HepG2 (cell line): Measurements from ENCODE around the gene TBX15. TPM values are rescaled to one million over a fixed set of nuclear protein-coding genes. Genes with fewer than 3 reads are reported as not detected.

Experiments
- ATAC-seq: fragments of 200-7000 bp; cut with Tn5 transposase; 3 replicates; pipeline ENCODE4 v1.9.1; 2020; ENCODE audit warnings: mild to moderate bottlenecking, moderate library complexity
- BruUV-seq: library from RNA; stranded (reverse); fragments of 400-500 nt; replicated peaks from 2 replicates; lab custom pipeline; 2021; lab: Mats Ljungman, UMichigan
- CTCF ChIA-PET: fragments of 300-600 bp; formaldehyde crosslinking; extraction: SDS; loops from one replicate; lab custom pipeline; 2021; ENCODE audit warnings: low total read pairs, inconsistent platforms, low intra/inter-chr PET ratio; lab: Yijun Ruan, JAX
- POLR2A ChIA-PET: fragments of 350-600 bp; sonication (Branson Sonifier 250); formaldehyde crosslinking; loops from one replicate; lab custom pipeline; 2020; ENCODE audit warnings: antibody characterized with exemption, inconsistent platforms; lab: Yijun Ruan, JAX
- DNase-seq: peaks from one replicate; pipeline ENCODE4 v3.0.0-alpha.2; 2015; ENCODE audit warnings: low spot score
- FAIRE-seq: peaks from 3 replicates; lab custom pipeline; 2011; peaks lifted over from hg19 to GRCh38; lab: Jason Lieb, UNC
- H2AFZ ChIP-seq: one replicate; pipeline ENCODE4 v1.6.1; 2011; ENCODE audit warnings: low read length, inconsistent platforms
- H3K27ac ChIP-seq: fragments of 300-600 bp; 3 replicates; pipeline ENCODE4 v1.8.0; 2011; ENCODE audit warnings: mixed run types, mild to moderate bottlenecking, mixed read lengths, low read length, inconsistent platforms; ENCODE audit not compliant: insufficient read depth; ENCODE audit errors: extremely low read length
- H3K27me3 ChIP-seq, 2 experiments: fragments of 200-600 bp in 1 of 2; 2 replicates in 1 of 2; 3 replicates in 1 of 2; pipeline versions ENCODE4 v1.6.0 to v1.8.0; 2011; ENCODE audit warnings: low read length in 2 of 2, mild to moderate bottlenecking in 2 of 2, moderate library complexity in 2 of 2, inconsistent platforms in 1 of 2; ENCODE audit not compliant: insufficient read depth in 2 of 2, control insufficient read depth in 1 of 2
- H3K36me3 ChIP-seq, 2 experiments: fragments of 200-600 bp in 1 of 2; replicated peaks in 1 of 2; 2 replicates in 1 of 2; 3 replicates in 1 of 2; pipeline versions ENCODE4 v1.5.1 to v1.8.0; 2011; ENCODE audit warnings: low read length in 2 of 2, inconsistent platforms in 1 of 2; ENCODE audit not compliant: insufficient read depth in 2 of 2, control insufficient read depth in 1 of 2
- H3K4me1 ChIP-seq: 2 replicates; pipeline ENCODE4 v1.5.1; 2012; ENCODE audit warnings: low read length, inconsistent platforms; ENCODE audit not compliant: insufficient read depth
- H3K4me2 ChIP-seq: 2 replicates; pipeline ENCODE4 v1.6.0; 2011; ENCODE audit warnings: low read depth, low read length, inconsistent platforms
- H3K4me3 ChIP-seq, 3 experiments: fragments of 200-600 bp in 1 of 3; sonication (generic), shearing (Covaris generic) in 1 of 3; replicated peaks in 1 of 3; 2 replicates each; pipeline ENCODE4 v1.5.1; 2011 to 2016; ENCODE audit warnings: low read length in 3 of 3, inconsistent platforms in 2 of 3, low read depth in 2 of 3, mild to moderate bottlenecking in 2 of 3, control low read depth in 1 of 3, mixed read lengths in 1 of 3; ENCODE audit not compliant: insufficient read depth in 1 of 3
- H3K79me2 ChIP-seq: one replicate; pipeline ENCODE4 v1.6.1; 2011; ENCODE audit warnings: low read length, inconsistent platforms; ENCODE audit not compliant: insufficient read depth
- H3K9ac ChIP-seq: 2 replicates; pipeline ENCODE4 v1.6.0; 2011; ENCODE audit warnings: mild to moderate bottlenecking, low read depth, low read length, inconsistent platforms; ENCODE audit not compliant: insufficient read depth
- H3K9me3 ChIP-seq: 2 replicates; pipeline ENCODE4 v1.5.1; 2012; ENCODE audit warnings: mild to moderate bottlenecking, low read length
- H4K20me1 ChIP-seq: 2 replicates; pipeline ENCODE4 v1.6.0; 2011; ENCODE audit warnings: inconsistent platforms, mild to moderate bottlenecking, low read length, moderate library complexity; ENCODE audit not compliant: insufficient read depth
- DPF2 ChIP-seq: sonication (generic); formaldehyde crosslinking; IDR thresholded peaks from 2 replicates; pipeline ENCODE4 v1.4.0; 2020; ENCODE audit warnings: mild to moderate bottlenecking, low read depth, missing genetic modification reagents, borderline replicate concordance
- FOSL2 ChIP-seq: sonication (generic); formaldehyde crosslinking; IDR thresholded peaks from 2 replicates; pipeline ENCODE4 v1.4.0; 2020; ENCODE audit warnings: missing genetic modification reagents
- FOXA1 ChIP-seq, 2 experiments: fragments of 450-650 bp in 1 of 2; sonication (generic) in 1 of 2; formaldehyde crosslinking in 1 of 2; IDR thresholded peaks; 2 replicates each; pipeline versions ENCODE4 v1.4.0 to v1.6.1; 2016 to 2020; ENCODE audit warnings: missing genetic modification reagents in 1 of 2
- HMG20A ChIP-seq: IDR thresholded peaks from 2 replicates; pipeline ENCODE4 v1.6.1; 2016; ENCODE audit warnings: borderline replicate concordance
- HMG20B ChIP-seq: conservative IDR thresholded peaks from 2 replicates; pipeline ENCODE4 v1.6.1; 2016; ENCODE audit warnings: missing genetic modification reagents, missing compliant biosample characterization
- ISX ChIP-seq: sonication (generic); formaldehyde crosslinking; conservative IDR thresholded peaks from 2 replicates; pipeline ENCODE4 v1.5.0; 2020; ENCODE audit warnings: missing genetic modification reagents
- MXI1 ChIP-seq: IDR thresholded peaks from 3 replicates; pipeline ENCODE4 v1.6.1; 2012; ENCODE audit warnings: low read depth, low read length, inconsistent platforms, borderline replicate concordance
- NCOR1 ChIP-seq: fragments of 200-600 bp; sonication (generic); IDR thresholded peaks from 2 replicates; pipeline ENCODE4 v1.7.0; 2017; ENCODE audit warnings: antibody characterized with exemption, low read length, borderline replicate concordance
- PHF21A ChIP-seq: sonication (generic); formaldehyde crosslinking; IDR thresholded peaks from 2 replicates; pipeline ENCODE4 v1.5.0; 2020; ENCODE audit warnings: mild to moderate bottlenecking, missing genetic modification reagents
- ZBTB3 ChIP-seq: sonication (generic); formaldehyde crosslinking; IDR thresholded peaks from 2 replicates; pipeline ENCODE4 v1.4.0; 2020; ENCODE audit warnings: low read depth, mild to moderate bottlenecking, moderate library complexity, missing genetic modification reagents, borderline replicate concordance
- ZFP1 ChIP-seq: IDR thresholded peaks from 2 replicates; pipeline ENCODE4 v1.6.1; 2016
- WGBS: methylation state at CpG from one replicate; pipeline ENCODE4 v1.1.6; 2017; ENCODE audit warnings: low lambda C conversion rate; 5-methylcytosine and 5-hydroxymethylcytosine counted together
- in situ Hi-C: cut with HindIII; loops from 2 replicates; pipeline ENCODE4 v1.10.0; 2017; ENCODE audit warnings: low pct_unique_long_range_greater_than_20kb; ENCODE audit not compliant: extremely low pct_ligation_motif_present
- intact Hi-C: fragments of 100-400 bp; cut with micrococcal nuclease; formaldehyde crosslinking; loops from one replicate; pipeline ENCODE4 v1.10.0; 2022; ENCODE audit not compliant: unreplicated experiment
- polyA plus RNA-seq, 8 experiments: library from polyadenylated mRNA; depleted of rRNA in 3 of 8; stranded (reverse) in 7 of 8; unstranded in 1 of 8; fragments of >200 nt; fragmentation: Illumina TruSeq in 4 of 8; extraction: Trizol in 4 of 8; gene quantifications; 2 replicates each; pipeline versions ENCODE4 v1.2.1 to v1.2.3, GENCODE V29; 2011 to 2016; ENCODE audit warnings: low read depth in 4 of 8, missing spikeins in 1 of 8, mixed read lengths in 1 of 8; ENCODE audit not compliant: insufficient read depth in 1 of 8
- total RNA-seq, 5 experiments: library from RNA; depleted of rRNA; stranded (reverse); fragments of >200 nt; fragmentation: Illumina TruSeq; extraction: Trizol; gene quantifications; 2 replicates each; pipeline ENCODE4 v1.2.3, GENCODE V29; 2016; ENCODE audit warnings: low read depth in 1 of 5
- TF ChIP-seq, protein P1 (sequence below): sonication (generic); formaldehyde crosslinking; IDR thresholded peaks from 2 replicates; pipeline ENCODE4 v1.5.1; 2020; ENCODE audit warnings: mild to moderate bottlenecking, moderate library complexity, missing genetic modification reagents
- TF ChIP-seq, protein P2 (sequence below): IDR thresholded peaks from 2 replicates; pipeline ENCODE4 v1.4.0; 2020; ENCODE audit warnings: mild to moderate bottlenecking, missing genetic modification reagents
- TF ChIP-seq, protein P3 (sequence below): IDR thresholded peaks from 2 replicates; pipeline ENCODE4 v1.6.1; 2016

TBX15 gene
- total and polyA plus RNA-seq, 2 of the 13 experiments (the other 11 are each of a cell fraction or from before 2014, with no cell fraction given) = 0.42 to 1.9 TPM

DNA sequence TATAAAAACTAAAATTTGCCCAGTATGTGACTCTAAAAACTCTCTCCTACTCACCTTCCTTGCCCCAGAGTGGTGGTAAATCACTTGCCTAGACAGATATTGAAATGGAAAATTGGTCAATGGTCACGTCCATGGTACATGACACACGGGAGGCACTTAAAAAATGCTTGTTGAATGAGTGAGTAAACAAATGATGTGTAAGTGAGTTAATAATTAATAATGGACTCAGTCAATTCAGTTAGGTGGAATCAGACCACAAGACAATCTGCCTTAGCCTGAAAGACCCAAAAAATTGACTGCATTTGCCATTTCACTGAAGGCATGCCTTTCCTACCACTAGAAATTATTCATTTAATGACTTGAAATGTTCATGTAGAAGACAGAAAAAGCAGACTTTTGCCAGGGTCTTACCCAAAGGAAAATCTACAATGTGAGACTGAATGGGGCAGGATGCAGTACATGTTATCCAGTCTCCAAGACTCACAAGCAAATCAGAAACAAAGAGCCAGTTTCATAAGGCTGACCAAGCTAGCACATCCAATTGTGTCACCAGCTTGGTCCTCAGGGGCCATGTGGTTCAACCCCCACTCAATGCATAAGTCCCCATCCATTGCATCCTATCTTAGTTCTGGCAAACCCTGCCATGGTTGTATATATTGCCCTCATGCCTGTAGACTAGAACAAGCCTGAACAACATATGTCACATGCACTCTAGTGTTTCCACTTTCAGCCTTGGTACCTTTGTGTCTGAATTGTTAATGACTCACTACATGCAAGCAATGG is 73.6 kb downstream of the TBX15 start:
- H3K27ac ChIP-seq = peak overlapping the region; percentile 75
- intact Hi-C loops = loop anchor here (1.0 kb wide), 1 partner anchor 49 kb away; no protein-coding TSS in a partner anchor
- no peaks in the 10 kb centered on the region for H3K79me2 ChIP-seq
- BruUV-seq = TSS peak; percentile 82
- peaks cover 55% of the 10 kb centered on the region for H3K4me1 ChIP-seq
- peak overlapping the region in 1 of 3 experiments; percentile 33; a peak in 1 of 6 replicates for H3K4me3 ChIP-seq
- no peaks in the 10 kb centered on the region for H3K9me3 ChIP-seq
- no peaks in the 10 kb centered on the region for H4K20me1 ChIP-seq
- in situ Hi-C loops = no loop called here
- H3K9ac ChIP-seq = peak overlapping the region; percentile 51
- H3K27me3 ChIP-seq = no peaks in the 10 kb centered on the region
- no peak overlapping the region for H2AFZ ChIP-seq
- WGBS = 2% methylated on average over 2 of the region's 2 CpGs
- no peaks in the 10 kb centered on the region; a peak in 1 of 5 replicates for H3K36me3 ChIP-seq
- ChIA-PET CTCF (interaction anchor here (0.8 kb wide), 1 partner anchor 49 kb away, joined by 3 read pairs; no protein-coding TSS in a partner anchor), POLR2A (interaction anchor here (1.3 to 2.0 kb wide), 3 partner anchors 45 to 49 kb away, joined by 3 to 8 read pairs (median 4); no protein-coding TSS in a partner anchor)
- peak overlapping the region; percentile 65 for H3K4me2 ChIP-seq
- FAIRE-seq (peak; percentile 83), DNase-seq (peak; percentile 87), ATAC-seq (peak; percentile 95)
- TF ChIP-seq ZFP1 (CRISPR knock-in tag) (0 out of 2 replicates have a peak, but pooled peaks have one; percentile 51), FOXA1 (IDR thresholded peaks at IDR 0.05) (peak; percentile 51; the same call in 1 of the 2 replicates), FOXA1 (CRISPR knock-in tag; IDR thresholded peaks at IDR 0.05) (peak; percentile 68; the same call in 1 of the 2 replicates), DPF2 (0 out of 2 replicates have a peak, but pooled peaks have one; percentile 52), HMG20B (CRISPR knock-in tag) (no peak), NCOR1 (peak; percentile 64; the same call in 1 of the 2 replicates), ISX (no peak), MXI1 (0 out of 3 replicates have a peak, but pooled peaks have one; percentile 50), ZBTB3 (CRISPR knock-in tag) (0 out of 2 replicates have a peak, but pooled peaks have one; percentile 26), FOSL2 (CRISPR knock-in tag) (peak; percentile 68), PHF21A (0 out of 2 replicates have a peak, but pooled peaks have one; percentile 31), HMG20A (CRISPR knock-in tag) (peak; percentile 68; the same call in 1 of the 2 replicates)
- TF ChIP-seq, protein P1, sequence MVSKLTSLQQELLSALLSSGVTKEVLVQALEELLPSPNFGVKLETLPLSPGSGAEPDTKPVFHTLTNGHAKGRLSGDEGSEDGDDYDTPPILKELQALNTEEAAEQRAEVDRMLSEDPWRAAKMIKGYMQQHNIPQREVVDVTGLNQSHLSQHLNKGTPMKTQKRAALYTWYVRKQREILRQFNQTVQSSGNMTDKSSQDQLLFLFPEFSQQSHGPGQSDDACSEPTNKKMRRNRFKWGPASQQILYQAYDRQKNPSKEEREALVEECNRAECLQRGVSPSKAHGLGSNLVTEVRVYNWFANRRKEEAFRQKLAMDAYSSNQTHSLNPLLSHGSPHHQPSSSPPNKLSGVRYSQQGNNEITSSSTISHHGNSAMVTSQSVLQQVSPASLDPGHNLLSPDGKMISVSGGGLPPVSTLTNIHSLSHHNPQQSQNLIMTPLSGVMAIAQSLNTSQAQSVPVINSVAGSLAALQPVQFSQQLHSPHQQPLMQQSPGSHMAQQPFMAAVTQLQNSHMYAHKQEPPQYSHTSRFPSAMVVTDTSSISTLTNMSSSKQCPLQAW = peak; percentile 89
- TF ChIP-seq, protein P2, sequence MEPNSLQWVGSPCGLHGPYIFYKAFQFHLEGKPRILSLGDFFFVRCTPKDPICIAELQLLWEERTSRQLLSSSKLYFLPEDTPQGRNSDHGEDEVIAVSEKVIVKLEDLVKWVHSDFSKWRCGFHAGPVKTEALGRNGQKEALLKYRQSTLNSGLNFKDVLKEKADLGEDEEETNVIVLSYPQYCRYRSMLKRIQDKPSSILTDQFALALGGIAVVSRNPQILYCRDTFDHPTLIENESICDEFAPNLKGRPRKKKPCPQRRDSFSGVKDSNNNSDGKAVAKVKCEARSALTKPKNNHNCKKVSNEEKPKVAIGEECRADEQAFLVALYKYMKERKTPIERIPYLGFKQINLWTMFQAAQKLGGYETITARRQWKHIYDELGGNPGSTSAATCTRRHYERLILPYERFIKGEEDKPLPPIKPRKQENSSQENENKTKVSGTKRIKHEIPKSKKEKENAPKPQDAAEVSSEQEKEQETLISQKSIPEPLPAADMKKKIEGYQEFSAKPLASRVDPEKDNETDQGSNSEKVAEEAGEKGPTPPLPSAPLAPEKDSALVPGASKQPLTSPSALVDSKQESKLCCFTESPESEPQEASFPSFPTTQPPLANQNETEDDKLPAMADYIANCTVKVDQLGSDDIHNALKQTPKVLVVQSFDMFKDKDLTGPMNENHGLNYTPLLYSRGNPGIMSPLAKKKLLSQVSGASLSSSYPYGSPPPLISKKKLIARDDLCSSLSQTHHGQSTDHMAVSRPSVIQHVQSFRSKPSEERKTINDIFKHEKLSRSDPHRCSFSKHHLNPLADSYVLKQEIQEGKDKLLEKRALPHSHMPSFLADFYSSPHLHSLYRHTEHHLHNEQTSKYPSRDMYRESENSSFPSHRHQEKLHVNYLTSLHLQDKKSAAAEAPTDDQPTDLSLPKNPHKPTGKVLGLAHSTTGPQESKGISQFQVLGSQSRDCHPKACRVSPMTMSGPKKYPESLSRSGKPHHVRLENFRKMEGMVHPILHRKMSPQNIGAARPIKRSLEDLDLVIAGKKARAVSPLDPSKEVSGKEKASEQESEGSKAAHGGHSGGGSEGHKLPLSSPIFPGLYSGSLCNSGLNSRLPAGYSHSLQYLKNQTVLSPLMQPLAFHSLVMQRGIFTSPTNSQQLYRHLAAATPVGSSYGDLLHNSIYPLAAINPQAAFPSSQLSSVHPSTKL (CRISPR knock-in tag) = peak; percentile 90
- TF ChIP-seq, protein P3, sequence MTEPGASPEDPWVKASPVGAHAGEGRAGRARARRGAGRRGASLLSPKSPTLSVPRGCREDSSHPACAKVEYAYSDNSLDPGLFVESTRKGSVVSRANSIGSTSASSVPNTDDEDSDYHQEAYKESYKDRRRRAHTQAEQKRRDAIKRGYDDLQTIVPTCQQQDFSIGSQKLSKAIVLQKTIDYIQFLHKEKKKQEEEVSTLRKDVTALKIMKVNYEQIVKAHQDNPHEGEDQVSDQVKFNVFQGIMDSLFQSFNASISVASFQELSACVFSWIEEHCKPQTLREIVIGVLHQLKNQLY (CRISPR knock-in tag) = peak; percentile 99
